Activated naive CD8-positive, alpha-beta T cell treated with anti-CD3 and anti-CD28 coated beads, Interleukin-2, amount 50 U/mL, for 24 hours (primary cell): Measurements from ENCODE around the gene DNMT3L.
"Not testable (repeated sequence)": the region's sequence is repeated elsewhere in the genome, so short reads cannot be mapped to it uniquely, and the experiment has no call there.

Experiments used
- ATAC-seq: fragments of 150-1000 bp; cut with Tn5 transposase; one replicate; pipeline ENCODE4 v1.10.0; 2021
- DNase-seq: peaks from one replicate; pipeline ENCODE4 v3.0.0; 2021
- H3K27ac Mint-ChIP-seq: one replicate; pipeline ENCODE4 v1.8.0; 2021; ENCODE audit warnings: mild to moderate bottlenecking, mixed read lengths
- H3K27me3 Mint-ChIP-seq: one replicate; pipeline ENCODE4 v1.8.0; 2021; ENCODE audit warnings: mixed read lengths
- H3K36me3 Mint-ChIP-seq: one replicate; pipeline ENCODE4 v1.8.0; 2021; ENCODE audit warnings: low read depth, mixed read lengths
- H3K4me1 Mint-ChIP-seq: one replicate; pipeline ENCODE4 v1.8.0; 2021; ENCODE audit warnings: mixed read lengths
- H3K4me3 Mint-ChIP-seq: one replicate; pipeline ENCODE4 v1.8.0; 2021; ENCODE audit warnings: mild to moderate bottlenecking, moderate library complexity, mixed read lengths
- H3K9me3 Mint-ChIP-seq: one replicate; pipeline ENCODE4 v1.8.0; 2021; ENCODE audit warnings: mixed read lengths

The DNMT3L gene

DNA sequence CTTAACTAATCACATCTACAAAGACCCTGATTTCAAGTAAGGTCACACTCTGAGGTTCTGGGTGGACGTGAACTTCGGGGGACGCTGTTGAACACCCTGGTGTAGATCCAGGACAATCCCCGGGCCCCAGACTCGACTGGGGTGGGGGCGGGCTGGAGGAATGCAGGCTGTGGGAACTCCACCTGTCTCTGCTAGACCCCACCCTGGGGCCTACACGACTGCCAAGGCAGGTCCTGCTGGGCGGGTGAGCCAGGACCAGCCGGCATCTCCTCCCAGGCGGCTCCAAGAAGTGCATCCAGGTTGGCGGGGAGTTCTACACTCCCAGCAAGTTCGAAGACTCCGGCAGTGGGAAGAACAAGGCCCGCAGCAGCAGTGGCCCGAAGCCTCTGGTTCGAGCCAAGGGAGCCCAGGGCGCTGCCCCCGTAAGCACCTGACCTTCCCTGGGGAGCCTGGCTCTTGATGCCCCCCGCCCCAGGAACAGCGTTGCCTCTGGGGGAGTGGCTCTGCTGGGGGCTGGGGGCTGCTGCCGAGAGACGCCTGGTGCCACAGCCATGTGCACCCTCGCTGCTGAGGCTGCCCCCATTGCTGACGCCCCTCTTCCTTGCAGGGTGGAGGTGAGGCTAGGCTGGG, 27.8 kb upstream of the DNMT3L start:
- no peaks in the 10 kb centered on the region for H3K9me3 Mint-ChIP-seq
- peaks cover 2% of the 10 kb centered on the region for H3K4me1 Mint-ChIP-seq
- DNase-seq: no peak
- H3K36me3 Mint-ChIP-seq: no peaks in the 10 kb centered on the region
- H3K27ac Mint-ChIP-seq: no peak overlapping the region
- H3K27me3 Mint-ChIP-seq: no peaks in the 10 kb centered on the region
- ATAC-seq: no peak
- H3K4me3 Mint-ChIP-seq: no peak overlapping the region

- H3K27me3 Mint-ChIP-seq: no peaks in the 10 kb centered on the region
- peaks cover 2% of the 10 kb centered on the region for H3K4me1 Mint-ChIP-seq
- H3K36me3 Mint-ChIP-seq: no peaks in the 10 kb centered on the region
- no peaks in the 10 kb centered on the region for H3K9me3 Mint-ChIP-seq
- no peak overlapping the region for H3K4me3 Mint-ChIP-seq
- no peak for ATAC-seq
- H3K27ac Mint-ChIP-seq: no peak overlapping the region
- no peak for DNase-seq
Measured at GRCh38 chr21:44288251-44289110, 26.8 kb upstream of the DNMT3L start.

GRCh38 chr21:44286716-44287632, 25.3 kb upstream of the DNMT3L start:
- Mint-ChIP-seq H3K27ac (no peak overlapping the region), H3K9me3 (no peaks in the 10 kb centered on the region), H3K36me3 (no peaks in the 10 kb centered on the region), H3K27me3 (no peaks in the 10 kb centered on the region), H3K4me1 (no peaks in the 10 kb centered on the region), H3K4me3 (no peak overlapping the region)
- ATAC-seq (no peak), DNase-seq (no peak)

DNA sequence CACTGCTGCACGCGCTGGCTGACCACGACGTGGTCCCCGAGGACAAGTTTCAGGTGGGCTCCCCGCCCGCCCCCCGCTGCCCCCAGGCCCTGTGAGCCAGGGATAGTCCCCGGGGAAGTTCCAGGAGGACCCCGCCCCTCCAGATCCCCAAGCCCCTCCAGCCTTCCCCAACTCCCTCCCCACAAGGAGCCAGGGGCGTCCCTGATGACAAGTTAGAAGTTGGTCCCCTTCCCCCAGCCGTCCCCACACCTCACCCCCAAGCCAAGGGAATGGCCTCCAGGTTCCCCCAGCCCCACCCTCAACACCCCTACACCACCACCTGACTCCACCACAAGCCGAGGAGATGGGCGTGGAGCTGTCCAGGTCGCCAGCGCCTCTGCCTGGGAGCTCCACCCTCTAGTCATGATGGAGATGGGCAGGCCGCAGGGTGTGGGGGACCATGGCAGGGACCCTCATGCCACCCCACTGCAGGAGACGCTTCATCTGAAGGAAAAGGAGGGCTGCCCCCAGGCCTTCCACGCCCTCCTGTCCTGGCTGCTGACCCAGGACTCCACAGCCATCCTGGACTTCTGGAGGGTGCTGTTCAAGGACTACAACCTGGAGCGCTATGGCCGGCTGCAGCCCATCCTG, 24.5 kb upstream of the DNMT3L start:
- no peaks in the 10 kb centered on the region for H3K36me3 Mint-ChIP-seq
- no peak overlapping the region for H3K4me3 Mint-ChIP-seq
- no peaks in the 10 kb centered on the region for H3K27me3 Mint-ChIP-seq
- DNase-seq: no peak
- no peak for ATAC-seq
- no peaks in the 10 kb centered on the region for H3K9me3 Mint-ChIP-seq
- H3K27ac Mint-ChIP-seq: no peak overlapping the region
- no peaks in the 10 kb centered on the region for H3K4me1 Mint-ChIP-seq

GRCh38 chr21:44285138-44285992, 23.7 kb upstream of the DNMT3L start, which contains the start of gene AIRE:
Gene AIRE, plus strand, starts transcription at chr21:44285876. Its CDS starts 131 bp downstream, at chr21:44286007.
- Mint-ChIP-seq H3K27ac (no peak within 1 kb of the TSS), H3K36me3 (no peaks in the 10 kb centered on the region), H3K27me3 (no peaks in the 10 kb centered on the region), H3K4me1 (no peaks in the 10 kb centered on the region), H3K9me3 (no peaks in the 10 kb centered on the region), H3K4me3 (no peak within 1 kb of the TSS)
- DNase-seq (no peak), ATAC-seq (no peak)

DNA sequence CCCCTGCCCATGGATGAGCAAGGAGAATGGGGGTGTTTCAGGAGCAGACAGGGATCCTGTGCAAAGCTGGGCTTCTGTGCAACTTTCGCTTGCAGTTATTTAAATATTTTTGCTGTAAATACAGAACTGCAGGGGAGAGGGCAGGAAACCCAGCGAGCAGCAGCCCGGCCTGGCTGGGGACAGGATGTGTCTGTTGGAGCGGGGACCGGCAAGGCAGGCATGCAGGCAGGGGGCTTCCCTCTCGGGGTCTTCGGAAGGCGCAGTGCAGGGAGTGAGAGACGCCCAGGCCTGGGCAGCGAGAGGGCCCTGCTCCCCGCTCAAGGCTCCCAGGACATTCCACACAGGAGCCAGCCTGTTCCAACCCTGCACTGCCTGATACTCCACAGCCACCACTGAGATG, 22.3 kb upstream of the DNMT3L start:
- Mint-ChIP-seq H3K4me1 (no peaks in the 10 kb centered on the region), H3K4me3 (no peak overlapping the region), H3K36me3 (no peaks in the 10 kb centered on the region), H3K27ac (no peak overlapping the region), H3K9me3 (no peaks in the 10 kb centered on the region), H3K27me3 (no peaks in the 10 kb centered on the region)
- ATAC-seq (no peak), DNase-seq (no peak)

DNA sequence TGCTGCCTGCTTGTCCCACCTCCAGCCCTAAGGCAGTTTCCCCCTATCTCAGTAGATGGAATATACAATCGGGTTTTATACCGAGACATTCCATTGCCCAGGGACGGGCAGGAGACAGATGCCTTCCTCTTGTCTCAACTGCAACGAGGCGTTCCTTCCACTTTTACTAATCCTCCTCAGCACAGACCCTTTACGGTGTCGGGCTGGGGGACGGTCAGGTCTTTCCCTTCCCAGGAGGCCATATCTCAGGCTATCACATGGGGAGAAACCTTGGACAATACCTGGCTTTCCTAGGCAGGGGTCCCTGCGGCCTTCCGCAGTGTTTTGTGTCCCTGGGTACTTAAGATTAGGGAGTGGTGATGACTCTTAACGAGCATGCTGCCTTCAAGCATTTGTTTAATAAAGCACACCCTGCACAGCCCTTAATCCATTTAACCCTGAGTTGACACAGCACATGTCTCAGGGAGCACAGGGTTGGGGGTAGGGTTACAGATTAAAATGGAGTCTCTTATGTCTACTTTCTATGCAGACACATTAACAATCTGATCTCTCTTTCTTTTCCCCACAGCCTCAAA, 21.6 kb upstream of the DNMT3L start:
- not testable (repeated sequence) for H3K9me3 Mint-ChIP-seq, H3K36me3 Mint-ChIP-seq, ATAC-seq, H3K4me3 Mint-ChIP-seq, H3K27ac Mint-ChIP-seq, H3K4me1 Mint-ChIP-seq, H3K27me3 Mint-ChIP-seq, DNase-seq

- Mint-ChIP-seq H3K27ac (no peak overlapping the region), H3K27me3 (no peaks in the 10 kb centered on the region), H3K36me3 (no peaks in the 10 kb centered on the region), H3K4me3 (no peak overlapping the region), H3K9me3 (no peaks in the 10 kb centered on the region), H3K4me1 (no peaks in the 10 kb centered on the region)
- ATAC-seq: no peak
- DNase-seq: no peak
Measured at GRCh38 chr21:44282370-44282769, 20.7 kb upstream of the DNMT3L start.

DNA sequence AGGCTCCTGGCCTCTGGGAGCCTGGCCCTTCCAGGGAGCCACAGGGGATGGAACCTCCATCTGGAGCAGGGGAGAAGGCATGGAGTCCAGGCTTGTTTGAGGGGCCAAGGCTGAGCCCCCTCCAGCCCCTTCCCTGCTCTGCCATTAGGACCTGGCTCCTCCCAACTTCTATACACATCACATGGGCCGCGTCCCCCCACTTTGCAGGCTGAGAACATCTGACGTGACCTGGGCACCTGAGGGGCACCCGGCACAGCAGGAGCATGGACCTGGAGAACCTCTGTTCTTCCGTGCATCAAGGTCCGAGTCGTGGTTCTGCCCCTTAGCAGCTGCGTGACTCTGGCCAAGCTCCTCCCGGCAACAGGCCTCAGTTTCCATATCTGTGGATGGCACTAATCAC, 20.1 kb upstream of the DNMT3L start:
- H3K9me3 Mint-ChIP-seq: no peaks in the 10 kb centered on the region
- H3K27me3 Mint-ChIP-seq: no peaks in the 10 kb centered on the region
- H3K27ac Mint-ChIP-seq: no peak overlapping the region
- H3K36me3 Mint-ChIP-seq: no peaks in the 10 kb centered on the region
- no peaks in the 10 kb centered on the region for H3K4me1 Mint-ChIP-seq
- no peak overlapping the region for H3K4me3 Mint-ChIP-seq
- ATAC-seq: no peak
- no peak for DNase-seq

DNA sequence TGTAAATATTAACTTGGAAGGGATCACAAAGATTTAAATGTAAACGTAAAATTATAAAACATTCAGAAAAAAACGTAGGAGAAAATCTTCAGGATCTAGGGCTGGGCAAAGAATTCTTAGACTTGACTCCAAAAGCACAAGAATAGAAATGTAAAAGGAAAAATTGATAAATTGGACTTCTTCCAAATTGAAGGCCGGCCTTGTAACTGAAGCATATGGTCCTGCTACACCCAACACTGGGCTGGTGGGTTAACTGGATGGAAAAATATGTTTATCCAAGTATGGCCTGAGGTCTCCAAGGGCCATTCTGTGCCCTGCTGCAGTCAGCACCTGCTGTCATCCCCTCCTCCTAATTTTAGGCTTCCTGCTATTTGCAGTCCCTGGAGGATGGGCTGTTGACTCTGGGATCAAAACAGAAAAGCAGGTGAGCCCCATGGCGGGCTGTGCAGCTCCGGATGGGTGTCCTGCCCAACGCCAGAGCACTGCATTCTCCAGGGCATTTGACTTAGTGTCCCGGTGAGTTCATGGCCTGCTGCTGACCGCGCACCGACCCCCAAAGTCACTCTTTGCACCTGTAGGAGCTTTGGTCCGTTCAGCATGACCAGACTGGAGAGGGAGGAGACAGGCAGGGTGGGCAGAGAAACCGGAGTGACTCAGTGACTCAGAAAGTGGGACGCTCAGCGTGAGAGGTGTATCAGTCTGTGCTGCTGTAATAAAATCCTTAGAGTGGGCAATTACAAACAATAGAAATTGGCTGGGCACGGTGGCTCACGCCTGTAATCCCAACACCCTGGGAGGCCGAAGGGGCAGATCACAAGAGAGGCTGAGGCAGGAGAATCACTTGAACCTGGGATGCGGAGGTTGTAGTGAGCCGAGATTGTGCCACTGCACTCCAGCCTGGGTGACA, 17.9 kb upstream of the DNMT3L start:
- no peak for DNase-seq
- H3K27me3 Mint-ChIP-seq: no peaks in the 10 kb centered on the region
- no peaks in the 10 kb centered on the region for H3K9me3 Mint-ChIP-seq
- H3K27ac Mint-ChIP-seq: no peak overlapping the region
- no peaks in the 10 kb centered on the region for H3K36me3 Mint-ChIP-seq
- no peak overlapping the region for H3K4me3 Mint-ChIP-seq
- ATAC-seq: no peak
- no peaks in the 10 kb centered on the region for H3K4me1 Mint-ChIP-seq

- Mint-ChIP-seq H3K27ac (no peak overlapping the region), H3K4me1 (no peaks in the 10 kb centered on the region), H3K36me3 (no peaks in the 10 kb centered on the region), H3K27me3 (no peaks in the 10 kb centered on the region), H3K9me3 (no peaks in the 10 kb centered on the region), H3K4me3 (no peak overlapping the region)
- DNase-seq (no peak), ATAC-seq (no peak)
Measured at GRCh38 chr21:44275041-44275440, 13.3 kb upstream of the DNMT3L start.

- Mint-ChIP-seq H3K9me3 (no peaks in the 10 kb centered on the region), H3K4me1 (no peaks in the 10 kb centered on the region), H3K27ac (no peak overlapping the region), H3K36me3 (no peaks in the 10 kb centered on the region), H3K4me3 (no peak overlapping the region), H3K27me3 (no peaks in the 10 kb centered on the region)
- ATAC-seq: no peak
- DNase-seq: no peak
Measured at GRCh38 chr21:44273046-44273445, 11.3 kb upstream of the DNMT3L start.
